DMS53 treated with DMSO at 0.1 percent for 48 hours (cell line): Measurements from ENCODE around the gene VSIG10L2.
"Not testable (repeated sequence)": the region's sequence is repeated elsewhere in the genome, so short reads cannot be mapped to it uniquely, and the experiment has no call there.

Source experiments
- DNase-seq: peaks from one replicate; lab custom pipeline; 2025; ENCODE audit not compliant: unreplicated experiment; lab: John Stamatoyannopoulos, UW

VSIG10L2 gene

GRCh38 chr11:125959511-125959910 is 13.7 kb downstream of the VSIG10L2 start:
- no peak for DNase-seq

- no peak for DNase-seq
Observed at GRCh38 chr11:125959931-125960330, 14.1 kb downstream of the VSIG10L2 start.

- no peak for DNase-seq
Observed at GRCh38 chr11:125960771-125961170, 14.9 kb downstream of the VSIG10L2 start.

GRCh38 chr11:125967515-125967914 is 21.7 kb downstream of the VSIG10L2 start:
- DNase-seq: no peak

- peak; percentile 48 for DNase-seq
Observed at GRCh38 chr11:125968354-125968753, 22.5 kb downstream of the VSIG10L2 start.

GRCh38 chr11:125971618-125972017 is 25.8 kb downstream of the VSIG10L2 start:
- DNase-seq: no peak

GRCh38 chr11:125974284-125974683 is 28.4 kb downstream of the VSIG10L2 start:
- no peak for DNase-seq

GRCh38 chr11:125975634-125976033 is 29.8 kb downstream of the VSIG10L2 start:
- DNase-seq: no peak

- DNase-seq: no peak
Observed at GRCh38 chr11:125976156-125976555, 30.3 kb downstream of the VSIG10L2 start.

GRCh38 chr11:125977333-125977732 is 31.5 kb downstream of the VSIG10L2 start:
- no peak for DNase-seq

GRCh38 chr11:125978181-125978716 is 32.4 kb downstream of the VSIG10L2 start:
- DNase-seq: no peak

- DNase-seq: no peak
Observed at GRCh38 chr11:125978778-125979407, 33.0 kb downstream of the VSIG10L2 start.

GRCh38 chr11:125979511-125979910 is 33.7 kb downstream of the VSIG10L2 start:
- DNase-seq: no peak

GRCh38 chr11:125980436-125980835 is 34.6 kb downstream of the VSIG10L2 start:
- no peak for DNase-seq

GRCh38 chr11:125982348-125982730 is 36.5 kb downstream of the VSIG10L2 start:
- no peak for DNase-seq

GRCh38 chr11:125985956-125986355 is 40.1 kb downstream of the VSIG10L2 start:
- DNase-seq: not testable (repeated sequence)

GRCh38 chr11:125987066-125987641 is 41.3 kb downstream of the VSIG10L2 start:
- no peak for DNase-seq

- no peak for DNase-seq
Observed at GRCh38 chr11:125990244-125990643, 44.4 kb downstream of the VSIG10L2 start.

GRCh38 chr11:125992893-125993292 is 47.0 kb downstream of the VSIG10L2 start:
- DNase-seq: no peak

- DNase-seq: no peak
Observed at GRCh38 chr11:125994509-125994908, 48.7 kb downstream of the VSIG10L2 start.

- DNase-seq: no peak
Observed at GRCh38 chr11:125995313-125995712, 49.5 kb downstream of the VSIG10L2 start.

- no peak for DNase-seq
Observed at GRCh38 chr11:125998267-125998666, 52.4 kb downstream of the VSIG10L2 start.
